Measurements from ENCODE around the gene PLXNA2. TPM values are rescaled to one million over a fixed set of nuclear protein-coding genes. Genes with fewer than 3 reads are reported as not detected.

PLXNA2 gene
- total and polyA plus RNA-seq, 2 of the 13 experiments (the other 11 are each of a cell fraction or from before 2014, with no cell fraction given), result 1.1 to 2.1 TPM

DNA sequence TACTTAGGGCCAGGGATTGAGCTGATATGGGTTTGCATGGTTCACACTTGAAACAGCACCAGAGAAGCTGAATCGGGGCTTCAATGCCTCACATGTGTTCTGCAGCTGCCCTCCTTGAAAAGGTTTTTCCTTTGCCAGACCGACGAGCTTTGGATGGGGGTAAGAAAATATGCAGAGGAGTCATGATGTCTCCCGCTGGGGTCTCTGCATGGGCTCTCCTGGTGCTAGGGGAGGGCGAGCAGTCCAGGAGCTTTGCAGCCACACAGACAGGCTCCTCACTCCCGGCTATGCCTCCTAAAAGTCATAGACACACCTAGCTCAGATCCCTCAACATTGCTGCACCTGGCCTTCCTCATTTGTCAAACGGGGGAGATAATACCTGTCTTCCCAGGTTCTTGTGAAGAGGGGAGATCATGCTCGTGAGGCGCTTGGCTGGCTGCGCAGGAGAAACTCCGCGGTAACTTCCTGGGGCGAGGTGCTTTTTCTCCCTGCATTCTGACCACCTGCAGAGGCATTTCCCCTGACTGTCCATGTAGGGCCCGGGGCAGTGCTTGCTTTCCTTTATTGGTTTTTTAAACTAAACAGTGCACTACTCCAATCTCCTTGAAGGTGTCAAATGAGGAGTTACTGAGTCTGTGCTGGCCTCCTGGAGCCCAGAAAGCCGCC lies 112.4 kb downstream of the PLXNA2 start:
- no peak overlapping the region for H2AFZ ChIP-seq (ENCODE audit: low read length)
- no peak overlapping the region for H3K4me2 ChIP-seq (ENCODE audit: low read depth, low read length)
- ATAC-seq (peak; percentile 45), FAIRE-seq (no peak), DNase-seq (ENCODE audit: low spot score) (no peak)
- no peaks in the 10 kb centered on the region for H3K36me3 ChIP-seq (replicated peaks in 1 of 2; ENCODE audit: control insufficient read depth in 1 of 2, insufficient read depth in 2 of 2, low read length in 2 of 2)
- in situ Hi-C loops (cut with HindIII; ENCODE audit: extremely low pct_ligation_motif_present, low pct_unique_long_range_greater_than_20kb) (loop anchor here (5.0 kb wide), 1 partner anchor 111 kb away; the partner anchor contains the start of gene PLXNA2), intact Hi-C loops (cut with micrococcal nuclease; ENCODE audit: unreplicated experiment) (loop anchor here (1.0 to 5.0 kb wide), 2 partner anchors 41 to 114 kb away; no protein-coding TSS in a partner anchor)
- WGBS (ENCODE audit: low lambda C conversion rate), result 70% methylated on average over 6 of the region's 15 CpGs
- H3K79me2 ChIP-seq (ENCODE audit: insufficient read depth, low read length), result no peaks in the 10 kb centered on the region
- no peak overlapping the region for H3K9ac ChIP-seq (ENCODE audit: insufficient read depth, low read depth, low read length)
- CTCF ChIA-PET (ENCODE audit: low intra/inter-chr PET ratio, low total read pairs), result interaction anchor here (1.2 to 1.9 kb wide), 3 partner anchors 59 to 113 kb away, joined by 5 to 17 read pairs (median 10); no protein-coding TSS in a partner anchor
- H4K20me1 ChIP-seq (ENCODE audit: insufficient read depth, low read length), result no peaks in the 10 kb centered on the region
- H3K4me3 ChIP-seq (replicated peaks in 1 of 3; ENCODE audit: insufficient read depth in 1 of 3, low read depth in 2 of 3, low read length in 3 of 3), result no peak overlapping the region
- no peaks in the 10 kb centered on the region for H3K9me3 ChIP-seq (ENCODE audit: low read length)
- no peak overlapping the region for H3K27ac ChIP-seq (ENCODE audit: extremely low read length, insufficient read depth, low read length)
- peaks cover 43% of the 10 kb centered on the region for H3K4me1 ChIP-seq (ENCODE audit: insufficient read depth, low read length)
- POLR2A ChIA-PET, result interaction anchor here (1.1 to 1.4 kb wide), 3 partner anchors 11 to 113 kb away, joined by 3 to 8 read pairs (median 5); partner anchors contain the start of gene PLXNA2
- H3K27me3 ChIP-seq (ENCODE audit: control insufficient read depth in 1 of 2, insufficient read depth in 2 of 2, low read length in 2 of 2), result no peaks in the 10 kb centered on the region
- TF ChIP-seq MTF2 (CRISPR knock-in tag; IDR thresholded peaks at IDR 0.05; ENCODE audit: borderline replicate concordance) (no peak), HOXD1 (CRISPR knock-in tag; IDR thresholded peaks at IDR 0.05) (no peak), ZNF33B (CRISPR knock-in tag; IDR thresholded peaks at IDR 0.05) (no peak), CBX2 (IDR thresholded peaks at IDR 0.05; ENCODE audit: low read depth, low read length) (no peak), CBX2 (CRISPR knock-in tag; IDR thresholded peaks at IDR 0.05; ENCODE audit: low read depth) (no peak), ISL2 (CRISPR knock-in tag; IDR thresholded peaks at IDR 0.05) (0 out of 2 replicates have a peak, but pooled peaks have one; percentile 27)
- BruUV-seq (replicated peaks), result no TSS peak

DNA sequence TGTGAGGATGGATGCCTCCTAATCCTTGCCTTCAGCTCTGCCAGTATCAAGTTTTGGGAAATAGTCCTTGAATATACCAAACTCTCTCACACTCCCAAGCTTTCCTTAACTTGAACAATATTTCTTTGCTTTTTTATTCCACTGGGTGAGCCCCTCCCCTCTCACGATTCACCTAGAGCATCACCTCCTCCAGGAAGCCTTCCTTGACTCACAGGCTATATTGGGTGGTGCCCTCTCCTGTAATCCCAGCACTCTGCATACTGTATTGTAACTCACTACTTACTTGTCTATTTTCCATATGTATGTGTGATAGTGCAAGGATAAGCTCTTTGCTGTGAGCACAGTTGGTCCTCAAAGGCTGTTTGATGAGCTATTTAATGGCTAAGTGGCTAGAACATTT lies 114.7 kb downstream of the PLXNA2 start:
- H2AFZ ChIP-seq (ENCODE audit: low read length), result no peak overlapping the region
- H3K9me3 ChIP-seq (ENCODE audit: low read length), result no peaks in the 10 kb centered on the region
- intact Hi-C loops (cut with micrococcal nuclease; ENCODE audit: unreplicated experiment), result no loop called here
- in situ Hi-C loops (cut with HindIII; ENCODE audit: extremely low pct_ligation_motif_present, low pct_unique_long_range_greater_than_20kb), result no loop called here
- no peaks in the 10 kb centered on the region for H3K27me3 ChIP-seq (ENCODE audit: control insufficient read depth in 1 of 2, insufficient read depth in 2 of 2, low read length in 2 of 2)
- no peaks in the 10 kb centered on the region for H4K20me1 ChIP-seq (ENCODE audit: insufficient read depth, low read length)
- no peak for DNase-seq (ENCODE audit: low spot score)
- H3K9ac ChIP-seq (ENCODE audit: insufficient read depth, low read depth, low read length), result no peak overlapping the region
- no peak overlapping the region for H3K4me3 ChIP-seq (replicated peaks in 1 of 3; ENCODE audit: insufficient read depth in 1 of 3, low read depth in 2 of 3, low read length in 3 of 3)
- H3K4me1 ChIP-seq (ENCODE audit: insufficient read depth, low read length), result peaks cover 33% of the 10 kb centered on the region
- TF ChIP-seq ZFAT (CRISPR knock-in tag; conservative IDR thresholded peaks at IDR 0.05) (no peak), ZNF234 (CRISPR knock-in tag; conservative IDR thresholded peaks at IDR 0.05) (no peak), ZNF879 (CRISPR knock-in tag; IDR thresholded peaks at IDR 0.05) (no peak), SETDB1 (CRISPR knock-in tag; IDR thresholded peaks at IDR 0.05; ENCODE audit: borderline replicate concordance) (no peak), PRDM15 (CRISPR knock-in tag; IDR thresholded peaks at IDR 0.05) (no peak), TBX2 (CRISPR knock-in tag; IDR thresholded peaks at IDR 0.05; ENCODE audit: borderline replicate concordance) (no peak), ZFP36 (IDR thresholded peaks at IDR 0.05; ENCODE audit: borderline replicate concordance, low read depth, low read length, partially characterized antibody) (peak; percentile 16)
- no peak for ATAC-seq
- H3K4me2 ChIP-seq (ENCODE audit: low read depth, low read length), result no peak overlapping the region
- ChIA-PET CTCF (ENCODE audit: low intra/inter-chr PET ratio, low total read pairs) (no interaction called here), POLR2A (no interaction called here)
- no peak for FAIRE-seq
- H3K79me2 ChIP-seq (ENCODE audit: insufficient read depth, low read length), result no peaks in the 10 kb centered on the region
- H3K36me3 ChIP-seq (replicated peaks in 1 of 2; ENCODE audit: control insufficient read depth in 1 of 2, insufficient read depth in 2 of 2, low read length in 2 of 2), result no peaks in the 10 kb centered on the region
- BruUV-seq (replicated peaks), result no TSS peak
- WGBS (ENCODE audit: low lambda C conversion rate), result 96% methylated on average over 1 of the region's 1 CpG
- H3K27ac ChIP-seq (ENCODE audit: extremely low read length, insufficient read depth, low read length), result no peak overlapping the region

Data from HepG2 (cell line).